ENCODE data around the gene SHMT2. TPM values are rescaled to one million over a fixed set of nuclear protein-coding genes. Genes with fewer than 3 reads are reported as not detected.

Gene SHMT2
- total RNA-seq, 1 donor from 2014 or later, result 91.3 TPM

GRCh38 chr12:57187222-57188089 lies 42.1 kb upstream of the SHMT2 start:
- H3K27ac ChIP-seq (ENCODE audit: low read depth, low read length), result no peak overlapping the region
- peaks cover 0 to 4% (median 3%) of the 10 kb centered on the region in 3 donors for H3K27me3 ChIP-seq (ENCODE audit: control insufficient read depth in 3 of 3, insufficient read depth in 3 of 3, low read length in 3 of 3)
- peaks cover 39 to 60% (median 42%) of the 10 kb centered on the region in 3 donors for H3K36me3 ChIP-seq (ENCODE audit: control insufficient read depth in 3 of 3, insufficient read depth in 3 of 3, low read length in 3 of 3)
- H3K9me3 ChIP-seq (ENCODE audit: control insufficient read depth in 3 of 3, low read length in 3 of 3), result no peaks in the 10 kb centered on the region
- no peak overlapping the region for H3K4me3 ChIP-seq (ENCODE audit: low read length in 3 of 3)
- peak overlapping the region in 1 of 3 donors; percentile 16 for H3K9ac ChIP-seq (ENCODE audit: low read depth in 1 of 3, low read length in 3 of 3)
- H3K4me1 ChIP-seq (ENCODE audit: control insufficient read depth in 3 of 3, insufficient read depth in 3 of 3, low read length in 3 of 3), result no peaks in the 10 kb centered on the region

GRCh38 chr12:57188090-57188425 lies 41.5 kb upstream of the SHMT2 start:
- H3K4me3 ChIP-seq (ENCODE audit: low read length in 3 of 3), result no peak overlapping the region
- peaks cover 0 to 4% (median 3%) of the 10 kb centered on the region in 3 donors for H3K27me3 ChIP-seq (ENCODE audit: control insufficient read depth in 3 of 3, insufficient read depth in 3 of 3, low read length in 3 of 3)
- H3K27ac ChIP-seq (ENCODE audit: low read depth, low read length), result no peak overlapping the region
- no peak overlapping the region for H3K9ac ChIP-seq (ENCODE audit: low read depth in 1 of 3, low read length in 3 of 3)
- H3K9me3 ChIP-seq (ENCODE audit: control insufficient read depth in 3 of 3, low read length in 3 of 3), result no peaks in the 10 kb centered on the region
- peaks cover 41 to 64% (median 43%) of the 10 kb centered on the region in 3 donors for H3K36me3 ChIP-seq (ENCODE audit: control insufficient read depth in 3 of 3, insufficient read depth in 3 of 3, low read length in 3 of 3)
- H3K4me1 ChIP-seq (ENCODE audit: control insufficient read depth in 3 of 3, insufficient read depth in 3 of 3, low read length in 3 of 3), result no peaks in the 10 kb centered on the region

- no peak overlapping the region for H3K4me3 ChIP-seq (ENCODE audit: low read length in 3 of 3)
- H3K36me3 ChIP-seq (ENCODE audit: control insufficient read depth in 3 of 3, insufficient read depth in 3 of 3, low read length in 3 of 3), result peaks cover 36 to 63% (median 38%) of the 10 kb centered on the region in 3 donors
- no peak overlapping the region for H3K27ac ChIP-seq (ENCODE audit: low read depth, low read length)
Measured at GRCh38 chr12:57190037-57190436, 39.5 kb upstream of the SHMT2 start.

GRCh38 chr12:57190821-57191220 lies 38.7 kb upstream of the SHMT2 start:
- no peak overlapping the region for H3K4me3 ChIP-seq (ENCODE audit: low read length in 3 of 3)
- H3K27ac ChIP-seq (ENCODE audit: low read depth, low read length), result no peak overlapping the region

More at GRCh38 chr12:57190037-57190436, 39.5 kb upstream of the SHMT2 start:
- Histone ChIP-seq H3K9ac (ENCODE audit: low read depth in 1 of 3, low read length in 3 of 3) (no peak overlapping the region), H3K27me3 (ENCODE audit: control insufficient read depth in 3 of 3, insufficient read depth in 3 of 3, low read length in 3 of 3) (no peaks in the 10 kb centered on the region), H3K4me1 (ENCODE audit: control insufficient read depth in 3 of 3, insufficient read depth in 3 of 3, low read length in 3 of 3) (no peaks in the 10 kb centered on the region), H3K9me3 (ENCODE audit: control insufficient read depth in 3 of 3, low read length in 3 of 3) (no peaks in the 10 kb centered on the region)

GRCh38 chr12:57191410-57191809 lies 38.1 kb upstream of the SHMT2 start:
- Histone ChIP-seq H3K36me3 (ENCODE audit: control insufficient read depth in 3 of 3, insufficient read depth in 3 of 3, low read length in 3 of 3) (peaks cover 34 to 60% (median 48%) of the 10 kb centered on the region in 3 donors), H3K27me3 (ENCODE audit: control insufficient read depth in 3 of 3, insufficient read depth in 3 of 3, low read length in 3 of 3) (no peaks in the 10 kb centered on the region), H3K27ac (ENCODE audit: low read depth, low read length) (no peak overlapping the region), H3K4me3 (ENCODE audit: low read length in 3 of 3) (no peak overlapping the region), H3K4me1 (ENCODE audit: control insufficient read depth in 3 of 3, insufficient read depth in 3 of 3, low read length in 3 of 3) (no peaks in the 10 kb centered on the region), H3K9ac (ENCODE audit: low read depth in 1 of 3, low read length in 3 of 3) (no peak overlapping the region), H3K9me3 (ENCODE audit: control insufficient read depth in 3 of 3, low read length in 3 of 3) (no peaks in the 10 kb centered on the region)

More at GRCh38 chr12:57190821-57191220, 38.7 kb upstream of the SHMT2 start:
- H3K9ac ChIP-seq (ENCODE audit: low read depth in 1 of 3, low read length in 3 of 3), result no peak overlapping the region
- H3K4me1 ChIP-seq (ENCODE audit: control insufficient read depth in 3 of 3, insufficient read depth in 3 of 3, low read length in 3 of 3), result no peaks in the 10 kb centered on the region
- H3K27me3 ChIP-seq (ENCODE audit: control insufficient read depth in 3 of 3, insufficient read depth in 3 of 3, low read length in 3 of 3), result no peaks in the 10 kb centered on the region
- peaks cover 36 to 62% (median 43%) of the 10 kb centered on the region in 3 donors for H3K36me3 ChIP-seq (ENCODE audit: control insufficient read depth in 3 of 3, insufficient read depth in 3 of 3, low read length in 3 of 3)
- H3K9me3 ChIP-seq (ENCODE audit: control insufficient read depth in 3 of 3, low read length in 3 of 3), result no peaks in the 10 kb centered on the region

GRCh38 chr12:57192920-57193319 lies 36.6 kb upstream of the SHMT2 start:
- Histone ChIP-seq H3K4me1 (ENCODE audit: control insufficient read depth in 3 of 3, insufficient read depth in 3 of 3, low read length in 3 of 3) (no peaks in the 10 kb centered on the region), H3K9ac (ENCODE audit: low read depth in 1 of 3, low read length in 3 of 3) (no peak overlapping the region), H3K27ac (ENCODE audit: low read depth, low read length) (no peak overlapping the region), H3K36me3 (ENCODE audit: control insufficient read depth in 3 of 3, insufficient read depth in 3 of 3, low read length in 3 of 3) (peaks cover 39 to 63% (median 45%) of the 10 kb centered on the region in 3 donors), H3K4me3 (ENCODE audit: low read length in 3 of 3) (no peak overlapping the region), H3K27me3 (ENCODE audit: control insufficient read depth in 3 of 3, insufficient read depth in 3 of 3, low read length in 3 of 3) (peaks cover 0 to 3% (median 0%) of the 10 kb centered on the region in 3 donors), H3K9me3 (ENCODE audit: control insufficient read depth in 3 of 3, low read length in 3 of 3) (no peaks in the 10 kb centered on the region)

- Histone ChIP-seq H3K27me3 (ENCODE audit: control insufficient read depth in 3 of 3, insufficient read depth in 3 of 3, low read length in 3 of 3) (peaks cover 0 to 3% (median 3%) of the 10 kb centered on the region in 3 donors), H3K4me1 (ENCODE audit: control insufficient read depth in 3 of 3, insufficient read depth in 3 of 3, low read length in 3 of 3) (no peaks in the 10 kb centered on the region), H3K9ac (ENCODE audit: low read depth in 1 of 3, low read length in 3 of 3) (no peak overlapping the region), H3K9me3 (ENCODE audit: control insufficient read depth in 3 of 3, low read length in 3 of 3) (no peaks in the 10 kb centered on the region), H3K36me3 (ENCODE audit: control insufficient read depth in 3 of 3, insufficient read depth in 3 of 3, low read length in 3 of 3) (peaks cover 42 to 67% (median 51%) of the 10 kb centered on the region in 3 donors), H3K4me3 (ENCODE audit: low read length in 3 of 3) (no peak overlapping the region), H3K27ac (ENCODE audit: low read depth, low read length) (no peak overlapping the region)
Measured at GRCh38 chr12:57193706-57194245, 35.7 kb upstream of the SHMT2 start.

- peaks cover 42 to 68% (median 53%) of the 10 kb centered on the region in 3 donors for H3K36me3 ChIP-seq (ENCODE audit: control insufficient read depth in 3 of 3, insufficient read depth in 3 of 3, low read length in 3 of 3)
- no peaks in the 10 kb centered on the region for H3K9me3 ChIP-seq (ENCODE audit: control insufficient read depth in 3 of 3, low read length in 3 of 3)
- H3K27me3 ChIP-seq (ENCODE audit: control insufficient read depth in 3 of 3, insufficient read depth in 3 of 3, low read length in 3 of 3), result peaks cover 0 to 3% (median 3%) of the 10 kb centered on the region in 3 donors
- no peak overlapping the region for H3K27ac ChIP-seq (ENCODE audit: low read depth, low read length)
- H3K9ac ChIP-seq (ENCODE audit: low read depth in 1 of 3, low read length in 3 of 3), result no peak overlapping the region
- H3K4me3 ChIP-seq (ENCODE audit: low read length in 3 of 3), result no peak overlapping the region
- H3K4me1 ChIP-seq (ENCODE audit: control insufficient read depth in 3 of 3, insufficient read depth in 3 of 3, low read length in 3 of 3), result no peaks in the 10 kb centered on the region
Measured at GRCh38 chr12:57194253-57194652, 35.3 kb upstream of the SHMT2 start.

GRCh38 chr12:57195186-57195585 lies 34.3 kb upstream of the SHMT2 start:
- Histone ChIP-seq H3K27me3 (ENCODE audit: control insufficient read depth in 3 of 3, insufficient read depth in 3 of 3, low read length in 3 of 3) (peaks cover 0 to 3% (median 3%) of the 10 kb centered on the region in 3 donors), H3K27ac (ENCODE audit: low read depth, low read length) (no peak overlapping the region), H3K9me3 (ENCODE audit: control insufficient read depth in 3 of 3, low read length in 3 of 3) (no peaks in the 10 kb centered on the region), H3K36me3 (ENCODE audit: control insufficient read depth in 3 of 3, insufficient read depth in 3 of 3, low read length in 3 of 3) (peaks cover 45 to 73% (median 53%) of the 10 kb centered on the region in 3 donors), H3K4me1 (ENCODE audit: control insufficient read depth in 3 of 3, insufficient read depth in 3 of 3, low read length in 3 of 3) (no peaks in the 10 kb centered on the region), H3K9ac (ENCODE audit: low read depth in 1 of 3, low read length in 3 of 3) (no peak overlapping the region), H3K4me3 (ENCODE audit: low read length in 3 of 3) (no peak overlapping the region)
